ENCODE measurements around the gene DIS3L.

The DIS3L gene

GRCh38 chr15:66308531-66308930, 15.2 kb downstream of the DIS3L start:
- TF ChIP-seq CTCF (IDR thresholded peaks at IDR 0.05): no peak

DNA sequence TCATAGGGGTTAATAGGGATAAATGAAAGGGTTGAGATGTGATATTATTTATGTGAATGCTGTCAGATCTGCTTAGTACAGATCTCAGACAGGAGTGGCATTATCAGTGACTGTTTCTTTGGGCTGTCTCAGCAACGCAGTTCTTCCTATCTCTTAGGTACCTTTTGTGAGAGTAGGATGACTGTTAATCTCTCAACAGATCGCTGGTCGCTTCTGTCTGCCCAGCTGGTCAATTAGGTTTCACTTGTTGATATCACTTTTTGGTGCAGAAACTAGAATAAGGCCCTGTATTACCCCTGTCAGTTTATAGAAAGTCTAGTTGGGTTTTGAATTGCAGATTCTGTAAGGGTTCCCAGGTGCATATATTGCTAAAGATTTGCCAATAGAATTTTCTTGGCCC, 16.5 kb downstream of the DIS3L start:
- TF ChIP-seq CTCF (IDR thresholded peaks at IDR 0.05): no peak

DNA sequence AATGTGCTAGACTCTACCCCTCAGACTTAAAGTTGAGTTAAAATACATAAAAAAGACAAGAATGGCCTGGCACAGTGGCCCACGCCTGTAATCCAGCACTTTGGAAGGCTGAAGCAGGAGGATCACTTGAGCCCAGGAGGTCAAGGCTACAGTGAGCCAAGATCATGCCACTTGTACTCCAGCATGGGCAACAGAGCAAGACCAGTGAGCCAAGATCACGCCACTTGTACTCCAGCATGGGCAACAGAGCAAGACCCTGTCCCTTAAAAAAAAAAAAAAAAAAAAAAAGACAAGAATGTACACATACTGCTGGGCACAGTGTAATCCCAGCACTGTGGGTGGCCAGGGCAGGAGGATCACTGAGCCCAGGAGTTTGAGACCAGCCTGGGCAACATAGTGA, 17.4 kb downstream of the DIS3L start:
- no peak for TF ChIP-seq CTCF (IDR thresholded peaks at IDR 0.05)

GRCh38 chr15:66312144-66312543, 18.8 kb downstream of the DIS3L start:
- TF ChIP-seq CTCF (IDR thresholded peaks at IDR 0.05): no peak

GRCh38 chr15:66323312-66323928, 30.1 kb downstream of the DIS3L start:
- TF ChIP-seq CTCF (IDR thresholded peaks at IDR 0.05): no peak

- TF ChIP-seq CTCF (IDR thresholded peaks at IDR 0.05): no peak
These were observed 32.7 kb downstream of the DIS3L start for GRCh38 chr15:66326051-66326450.

DNA sequence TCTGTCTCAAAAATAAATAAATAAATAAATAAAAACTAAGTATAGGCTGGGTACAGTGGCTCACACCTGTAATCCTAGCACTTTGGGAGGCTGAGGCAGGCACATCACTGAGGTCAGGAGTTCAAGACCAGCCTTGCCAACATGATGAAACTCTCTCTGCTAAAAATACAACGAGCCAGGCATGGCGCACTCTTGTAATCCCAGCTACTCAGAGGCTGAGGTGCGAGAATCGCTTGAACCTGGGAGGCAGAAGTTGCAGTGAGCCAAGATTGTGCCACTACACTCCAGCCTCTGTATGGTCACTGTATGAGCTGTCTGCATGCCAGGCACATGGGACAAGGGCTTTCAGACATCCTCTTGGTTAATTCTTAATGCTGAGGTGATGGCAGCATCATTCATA, 34.4 kb downstream of the DIS3L start:
- no peak for TF ChIP-seq CTCF (IDR thresholded peaks at IDR 0.05)

- TF ChIP-seq CTCF (IDR thresholded peaks at IDR 0.05): no peak
These were observed 35.4 kb downstream of the DIS3L start for GRCh38 chr15:66328771-66329170.
